GM23248 (cell line): ENCODE data around the gene SPINT1.

ENCODE experiments used
- EZH2 ChIP-seq: fragments of 200-600 bp; sonication (generic); IDR thresholded peaks from 2 replicates; pipeline ENCODE4 v1.6.1; 2018; ENCODE audit warnings: antibody characterized with exemption, mild to moderate bottlenecking; ENCODE audit not compliant: insufficient read depth, poor library complexity, severe bottlenecking
- EZH2phosphoT487 ChIP-seq: fragments of 200-600 bp; sonication (generic); IDR thresholded peaks from 2 replicates; pipeline ENCODE4 v1.6.1; 2018; ENCODE audit warnings: antibody characterized with exemption, moderate library complexity, mild to moderate bottlenecking, low read depth; ENCODE audit not compliant: insufficient read depth

- TF ChIP-seq EZH2 (no peak), EZH2phosphoT487 (no peak)
Measured at GRCh38 chr15:40891138-40891537, 47.3 kb downstream of the SPINT1 start.
